Coronary artery (tissue), 2 donors: ENCODE measurements around the gene PFKFB2.

Experiments used
- DNase-seq: peaks from one replicate; pipeline ENCODE4 v3.0.0-alpha.2; 2017; ENCODE audit warnings: low spot score
- H3K27ac ChIP-seq, 2 donors: fragments of 200-600 bp; sonication (generic); one replicate each; pipeline ENCODE4 v1.5.1; 2016 to 2019
- H3K4me3 ChIP-seq: fragments of 200-600 bp; sonication (generic); 2 replicates; pipeline ENCODE4 v1.5.1; 2016; ENCODE audit warnings: mild to moderate bottlenecking, moderate library complexity
- TF ChIP-seq, protein P1 (sequence below): fragments of 200-600 bp; sonication (generic); IDR thresholded peaks from one replicate; pipeline ENCODE4 v1.5.1; 2019; ENCODE audit warnings: antibody characterized with exemption

Gene PFKFB2

DNA sequence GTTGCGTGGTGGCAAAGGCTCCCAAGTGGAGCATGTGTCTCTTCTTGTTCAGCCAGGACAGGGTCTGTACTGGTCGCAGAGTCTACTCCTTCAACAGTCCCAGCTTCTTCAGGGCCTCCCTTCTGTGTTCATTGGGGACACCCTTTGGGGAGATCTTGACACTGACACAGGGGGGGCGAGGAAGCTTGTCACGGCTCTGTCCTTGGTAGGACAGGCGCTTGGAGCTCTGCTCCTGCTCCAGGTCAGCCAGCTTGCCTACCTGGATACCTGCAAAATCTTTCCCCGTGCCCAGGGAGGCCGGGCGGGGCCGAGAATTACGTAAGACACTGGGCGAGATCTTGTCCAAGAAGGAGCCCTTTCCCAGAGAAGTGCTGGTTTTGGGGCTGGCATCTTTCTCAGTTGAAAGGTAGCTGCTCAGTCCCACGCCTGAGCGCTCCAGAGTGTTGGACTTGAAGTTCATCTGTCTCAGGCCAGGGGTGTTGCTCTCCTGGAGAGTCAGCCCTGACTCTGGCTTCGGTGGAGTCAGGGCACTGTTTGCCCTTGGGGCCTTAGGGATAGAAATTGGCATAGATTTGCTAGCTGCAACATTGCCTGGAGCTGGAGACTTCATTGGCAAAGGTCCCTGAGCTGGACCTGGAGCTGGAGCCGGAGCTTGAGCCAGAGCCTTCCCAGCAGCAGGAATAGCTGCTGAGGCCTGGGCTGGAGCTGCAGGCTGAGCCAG, 31.0 kb upstream of the PFKFB2 start:
- no peak overlapping the region for H3K4me3 ChIP-seq
- TF ChIP-seq, protein P1, sequence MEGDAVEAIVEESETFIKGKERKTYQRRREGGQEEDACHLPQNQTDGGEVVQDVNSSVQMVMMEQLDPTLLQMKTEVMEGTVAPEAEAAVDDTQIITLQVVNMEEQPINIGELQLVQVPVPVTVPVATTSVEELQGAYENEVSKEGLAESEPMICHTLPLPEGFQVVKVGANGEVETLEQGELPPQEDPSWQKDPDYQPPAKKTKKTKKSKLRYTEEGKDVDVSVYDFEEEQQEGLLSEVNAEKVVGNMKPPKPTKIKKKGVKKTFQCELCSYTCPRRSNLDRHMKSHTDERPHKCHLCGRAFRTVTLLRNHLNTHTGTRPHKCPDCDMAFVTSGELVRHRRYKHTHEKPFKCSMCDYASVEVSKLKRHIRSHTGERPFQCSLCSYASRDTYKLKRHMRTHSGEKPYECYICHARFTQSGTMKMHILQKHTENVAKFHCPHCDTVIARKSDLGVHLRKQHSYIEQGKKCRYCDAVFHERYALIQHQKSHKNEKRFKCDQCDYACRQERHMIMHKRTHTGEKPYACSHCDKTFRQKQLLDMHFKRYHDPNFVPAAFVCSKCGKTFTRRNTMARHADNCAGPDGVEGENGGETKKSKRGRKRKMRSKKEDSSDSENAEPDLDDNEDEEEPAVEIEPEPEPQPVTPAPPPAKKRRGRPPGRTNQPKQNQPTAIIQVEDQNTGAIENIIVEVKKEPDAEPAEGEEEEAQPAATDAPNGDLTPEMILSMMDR: no peak
- no peak overlapping the region for H3K27ac ChIP-seq
- DNase-seq: no peak

GRCh38 chr1:207022996-207023679, 29.9 kb upstream of the PFKFB2 start:
- no peak for DNase-seq
- TF ChIP-seq, protein P1: no peak
- no peak overlapping the region for H3K27ac ChIP-seq

DNA sequence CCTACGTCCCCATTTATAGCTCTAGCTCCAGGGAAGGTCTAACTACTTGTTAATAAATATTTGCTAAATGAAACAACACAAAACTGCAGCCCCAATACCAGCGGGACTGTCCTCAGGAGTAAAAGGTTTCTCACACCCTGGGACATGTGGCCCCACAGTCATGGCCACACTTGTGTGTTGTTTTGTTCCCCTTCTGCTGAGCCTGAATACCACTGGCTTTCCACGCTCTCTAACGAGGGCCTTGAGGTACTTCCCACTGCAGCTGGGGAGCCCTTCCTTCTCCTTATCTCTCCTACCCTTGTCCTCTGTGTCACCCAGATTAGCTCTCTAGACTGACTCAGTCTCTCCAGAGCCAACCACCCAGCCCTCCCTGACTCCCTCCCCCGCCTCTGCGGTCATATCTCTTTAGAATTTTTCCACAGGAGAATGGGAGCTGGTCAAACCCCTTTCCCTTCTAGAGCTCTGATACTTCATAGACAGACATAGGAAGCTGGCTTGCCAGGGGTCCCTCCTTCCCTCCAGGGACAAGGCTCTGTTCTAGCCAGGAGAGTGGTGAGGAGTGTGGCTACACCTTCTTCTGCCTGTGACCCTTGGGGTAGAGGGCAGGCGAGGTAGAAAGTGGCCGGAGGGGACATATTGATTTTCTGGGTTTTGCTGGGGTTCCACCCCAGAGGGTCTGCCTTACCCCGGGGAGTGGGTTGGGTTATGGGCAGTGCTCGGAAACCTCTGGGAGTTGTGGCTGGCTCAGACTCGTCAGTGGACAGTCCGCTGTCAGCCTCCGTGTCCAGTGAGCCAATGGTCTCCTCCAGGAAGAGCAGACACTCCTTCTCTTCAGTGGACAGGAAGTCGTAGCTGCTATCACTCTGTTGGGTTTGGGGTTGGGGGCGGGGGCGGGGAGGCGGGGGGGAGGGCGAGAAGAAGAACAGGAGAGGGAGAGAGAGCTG, 28.6 kb upstream of the PFKFB2 start:
- DNase-seq: no peak
- TF ChIP-seq, protein P1: no peak
- peak overlapping the region; percentile 51 to 77 for H3K27ac ChIP-seq
- peak overlapping the region; percentile 5 for H3K4me3 ChIP-seq

More at GRCh38 chr1:207022996-207023679, 29.9 kb upstream of the PFKFB2 start:
- no peak overlapping the region for H3K4me3 ChIP-seq

DNA sequence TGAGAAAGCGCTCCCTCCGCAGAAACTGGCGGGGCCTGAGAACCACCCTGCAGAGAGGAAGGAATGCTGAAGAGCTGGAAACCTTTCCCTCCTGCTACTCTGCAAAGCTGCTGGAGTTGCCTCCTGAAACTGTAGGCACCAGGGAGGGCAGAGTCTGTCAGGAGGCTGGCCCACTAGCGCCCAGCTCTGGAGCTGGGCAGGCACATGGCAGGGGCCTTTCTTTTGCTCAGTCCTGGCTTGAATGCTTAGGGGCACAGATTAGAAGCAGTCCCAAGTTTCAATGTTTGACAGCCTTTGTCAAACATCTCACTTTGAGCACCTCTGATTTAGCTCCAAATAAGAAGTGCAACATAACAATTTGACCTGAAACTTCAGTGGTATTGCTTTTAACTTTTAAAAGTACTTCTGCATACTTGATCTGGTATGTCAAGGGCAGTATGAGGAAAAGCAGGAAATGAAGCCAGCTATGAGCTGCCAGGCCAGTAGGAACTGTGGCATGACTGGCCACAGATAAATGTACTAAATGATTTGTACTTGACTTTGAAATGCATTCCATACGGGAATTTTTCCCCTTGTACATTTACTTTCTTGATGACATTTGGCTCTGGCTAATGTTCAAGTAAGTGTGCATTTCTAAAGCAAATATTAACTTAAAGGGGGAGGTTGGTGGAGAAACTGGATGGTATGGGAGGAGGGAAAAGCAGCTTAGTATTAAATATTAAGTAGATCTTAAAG, 27.8 kb upstream of the PFKFB2 start:
- H3K27ac ChIP-seq: peak overlapping the region; percentile 51 to 77
- TF ChIP-seq, protein P1: no peak
- DNase-seq: no peak
- H3K4me3 ChIP-seq: peak overlapping the region; percentile 5

DNA sequence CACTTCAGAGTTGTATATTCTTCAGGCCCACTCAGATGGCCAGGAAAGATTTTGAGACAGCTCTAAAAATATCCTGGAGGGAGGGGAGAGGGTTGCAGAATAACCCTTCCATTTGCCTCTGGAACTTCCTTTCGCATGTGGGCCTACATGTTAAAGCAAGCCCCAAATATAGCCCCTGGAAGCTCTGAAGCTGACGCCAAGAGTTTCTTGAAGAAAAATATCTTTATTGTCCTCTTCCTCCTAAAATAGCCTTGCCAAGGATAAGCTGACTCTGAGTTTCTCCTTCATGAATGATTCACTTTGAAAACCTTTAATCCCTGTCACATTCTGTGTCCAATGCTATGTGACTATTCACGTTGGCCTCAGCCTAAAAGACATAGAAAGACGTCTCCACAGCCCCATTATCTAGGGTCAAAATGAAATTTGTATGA, 27.0 kb upstream of the PFKFB2 start:
- no peak for DNase-seq
- H3K27ac ChIP-seq: peak overlapping the region; percentile 38 to 77
- TF ChIP-seq, protein P1: no peak
- H3K4me3 ChIP-seq: no peak overlapping the region

DNA sequence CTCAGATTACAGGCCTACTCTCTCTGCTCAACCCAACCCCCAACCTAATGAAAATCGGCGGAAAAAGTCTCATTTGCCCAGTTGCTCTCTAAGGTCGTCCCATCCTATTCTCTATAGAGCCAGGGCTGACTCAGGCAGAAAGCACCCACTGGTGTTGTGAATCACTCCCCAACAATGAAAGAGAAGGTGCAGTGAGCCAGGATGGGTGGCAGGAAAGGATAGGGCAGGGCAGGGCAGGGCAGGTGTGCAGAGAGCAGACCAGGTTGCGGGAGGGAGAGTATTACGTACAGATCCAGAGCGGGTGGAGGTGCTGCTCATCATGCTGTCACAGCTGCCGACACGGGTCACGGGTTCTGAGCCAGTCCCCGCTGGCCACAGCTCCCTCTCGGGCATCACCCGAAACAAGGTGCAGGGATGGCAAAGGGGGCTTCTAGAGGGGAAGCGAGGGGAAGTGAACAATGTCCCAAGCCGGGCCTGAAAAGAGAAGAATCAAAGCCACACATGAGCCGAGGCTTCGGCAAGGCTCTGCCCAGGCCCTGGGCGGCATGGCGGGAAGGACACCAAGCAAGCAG, 25.8 kb upstream of the PFKFB2 start:
- TF ChIP-seq, protein P1: no peak
- no peak overlapping the region for H3K27ac ChIP-seq
- DNase-seq: no peak
- H3K4me3 ChIP-seq: no peak overlapping the region
